Ishikawa (cell line): Measurements from ENCODE around the gene YDJC.

Source experiments
- CEBPB ChIP-seq: IDR thresholded peaks from 2 replicates; pipeline ENCODE4 v1.6.1; 2012
- CREB1 ChIP-seq: IDR thresholded peaks from 2 replicates; pipeline ENCODE4 v1.6.1; 2012; ENCODE audit warnings: low read depth
- EGR1 ChIP-seq: IDR thresholded peaks from 2 replicates; pipeline ENCODE4 v1.6.1; 2012
- EP300 ChIP-seq: IDR thresholded peaks from 2 replicates; pipeline ENCODE4 v1.6.1; 2012; ENCODE audit warnings: borderline replicate concordance
- FOXM1 ChIP-seq: IDR thresholded peaks from 2 replicates; pipeline ENCODE4 v1.6.1; 2012; ENCODE audit warnings: low read depth, borderline replicate concordance
- MAX ChIP-seq: IDR thresholded peaks from 2 replicates; pipeline ENCODE4 v1.6.1; 2012
- NFIC ChIP-seq: IDR thresholded peaks from 2 replicates; pipeline ENCODE4 v1.6.1; 2012
- RAD21 ChIP-seq: IDR thresholded peaks from 2 replicates; pipeline ENCODE4 v1.6.1; 2012; ENCODE audit warnings: low read depth
- REST ChIP-seq: IDR thresholded peaks from 2 replicates; pipeline ENCODE4 v1.6.1; 2012; ENCODE audit warnings: low read depth, mild to moderate bottlenecking
- TAF1 ChIP-seq: IDR thresholded peaks from 2 replicates; pipeline ENCODE4 v1.6.1; 2012; ENCODE audit warnings: low read depth, mild to moderate bottlenecking
- TCF12 ChIP-seq: IDR thresholded peaks from 2 replicates; pipeline ENCODE4 v1.6.1; 2012; ENCODE audit warnings: low read depth
- TEAD4 ChIP-seq: IDR thresholded peaks from 2 replicates; pipeline ENCODE4 v1.6.1; 2012
- USF1 ChIP-seq: IDR thresholded peaks from 2 replicates; pipeline ENCODE4 v1.6.1; 2012
- YY1 ChIP-seq: IDR thresholded peaks from 2 replicates; pipeline ENCODE4 v1.6.1; 2012; ENCODE audit warnings: low read depth
- ZBTB7A ChIP-seq: IDR thresholded peaks from 2 replicates; pipeline ENCODE4 v1.6.1; 2012; ENCODE audit warnings: low read depth

YDJC gene

GRCh38 chr22:21633481-21633880 is 3.7 kb upstream of the YDJC start:
- TF ChIP-seq FOXM1: no peak
- no peak for TF ChIP-seq TAF1
- no peak for TF ChIP-seq EP300
- no peak for TF ChIP-seq EGR1
- TF ChIP-seq REST: no peak
- no peak for TF ChIP-seq YY1
- no peak for TF ChIP-seq CEBPB
- no peak for TF ChIP-seq TEAD4
- no peak for TF ChIP-seq NFIC
- TF ChIP-seq RAD21: no peak
- TF ChIP-seq ZBTB7A: no peak
- no peak for TF ChIP-seq MAX

GRCh38 chr22:21632931-21633330 is 3.1 kb upstream of the YDJC start:
- no peak for TF ChIP-seq TAF1
- no peak for TF ChIP-seq ZBTB7A
- no peak for TF ChIP-seq EP300
- TF ChIP-seq EGR1: no peak
- TF ChIP-seq REST: no peak
- no peak for TF ChIP-seq TEAD4
- TF ChIP-seq NFIC: no peak
- no peak for TF ChIP-seq CREB1

GRCh38 chr22:21632237-21632895 is 2.5 kb upstream of the YDJC start, which contains the start of gene CCDC116:
CCDC116 (plus strand) TSS chr22:21632760; CDS start chr22:21633182, 422 bp downstream.
- TF ChIP-seq MAX (peak; percentile 71), FOXM1 (no peak), TCF12 (no peak), REST (no peak), RAD21 (no peak)

- TF ChIP-seq ZBTB7A: no peak
- TF ChIP-seq YY1: no peak
- TF ChIP-seq EP300: no peak
- no peak for TF ChIP-seq FOXM1
- TF ChIP-seq MAX: no peak
- TF ChIP-seq TEAD4: no peak
- no peak for TF ChIP-seq NFIC
- no peak for TF ChIP-seq CREB1
- TF ChIP-seq EGR1: no peak
- TF ChIP-seq CEBPB: no peak
- TF ChIP-seq TAF1: no peak
- no peak for TF ChIP-seq USF1
- no peak for TF ChIP-seq TCF12
These were observed 1.2 kb upstream of the YDJC start for GRCh38 chr22:21631025-21631424.
